ENCODE data around the gene EGLN2. TPM values are rescaled to one million over a fixed set of nuclear protein-coding genes. Genes with fewer than 3 reads are reported as not detected.

EGLN2 gene
- total and polyA plus RNA-seq, 2 donors (not counting 3 experiments of a cell fraction or from before 2014, with no cell fraction given) = 118 to 152 TPM

- CTCF ChIA-PET = interaction anchor here (1.4 kb wide), 1 partner anchor 37 kb away, joined by 3 read pairs; no protein-coding TSS in a partner anchor
- TF ChIP-seq MAX (IDR thresholded peaks at IDR 0.05; ENCODE audit: insufficient read depth, insufficient read length) = no peak
- no peak for TF ChIP-seq FOS (IDR thresholded peaks at IDR 0.05; ENCODE audit: borderline replicate concordance, insufficient read depth, low read length)
- no peak for TF ChIP-seq POLR2AphosphoS5 (IDR thresholded peaks at IDR 0.05; ENCODE audit: insufficient read depth, low read depth, low read length)
- no peak for TF ChIP-seq EZH2 (IDR thresholded peaks at IDR 0.05; ENCODE audit: borderline replicate concordance, low read depth, low read length, severe bottlenecking)
- TF ChIP-seq POLR2A (IDR thresholded peaks at IDR 0.05; ENCODE audit: low read depth, low read length) = no peak
- TF ChIP-seq JUN (IDR thresholded peaks at IDR 0.05; ENCODE audit: borderline replicate concordance, insufficient read depth, insufficient read length, low read depth) = no peak
- TF ChIP-seq GATA2 (IDR thresholded peaks at IDR 0.05; ENCODE audit: insufficient read depth, insufficient read length, low read depth, low read length) = no peak
- TF ChIP-seq, protein P1, sequence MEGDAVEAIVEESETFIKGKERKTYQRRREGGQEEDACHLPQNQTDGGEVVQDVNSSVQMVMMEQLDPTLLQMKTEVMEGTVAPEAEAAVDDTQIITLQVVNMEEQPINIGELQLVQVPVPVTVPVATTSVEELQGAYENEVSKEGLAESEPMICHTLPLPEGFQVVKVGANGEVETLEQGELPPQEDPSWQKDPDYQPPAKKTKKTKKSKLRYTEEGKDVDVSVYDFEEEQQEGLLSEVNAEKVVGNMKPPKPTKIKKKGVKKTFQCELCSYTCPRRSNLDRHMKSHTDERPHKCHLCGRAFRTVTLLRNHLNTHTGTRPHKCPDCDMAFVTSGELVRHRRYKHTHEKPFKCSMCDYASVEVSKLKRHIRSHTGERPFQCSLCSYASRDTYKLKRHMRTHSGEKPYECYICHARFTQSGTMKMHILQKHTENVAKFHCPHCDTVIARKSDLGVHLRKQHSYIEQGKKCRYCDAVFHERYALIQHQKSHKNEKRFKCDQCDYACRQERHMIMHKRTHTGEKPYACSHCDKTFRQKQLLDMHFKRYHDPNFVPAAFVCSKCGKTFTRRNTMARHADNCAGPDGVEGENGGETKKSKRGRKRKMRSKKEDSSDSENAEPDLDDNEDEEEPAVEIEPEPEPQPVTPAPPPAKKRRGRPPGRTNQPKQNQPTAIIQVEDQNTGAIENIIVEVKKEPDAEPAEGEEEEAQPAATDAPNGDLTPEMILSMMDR (IDR thresholded peaks at IDR 0.05; ENCODE audit: extremely low read depth in 1 of 2, insufficient read depth in 1 of 2, low read depth in 1 of 2, low read length in 2 of 2) = no peak
- no peak for TF ChIP-seq MYC (IDR thresholded peaks at IDR 0.05; ENCODE audit: low read depth, low read length)
- no peaks in the 10 kb centered on the region for H3K9me1 ChIP-seq (replicated peaks; ENCODE audit: control insufficient read depth, extremely low read depth, insufficient read depth, low read length)
- no peaks in the 10 kb centered on the region for H3K4me1 ChIP-seq (ENCODE audit: control insufficient read depth, extremely low read depth, insufficient read depth, low read length)
- H2AFZ ChIP-seq (ENCODE audit: low read depth, low read length) = no peak overlapping the region
- H3K27ac ChIP-seq (ENCODE audit: insufficient read depth, low read depth, low read length) = no peak overlapping the region
- H4K20me1 ChIP-seq (replicated peaks; ENCODE audit: control insufficient read depth, extremely low read depth, insufficient read depth, low read length) = no peaks in the 10 kb centered on the region
- dilution Hi-C loops (cut with MboI; ENCODE audit: extremely low pct_ligation_motif_present, low sequenced_read_pairs) = no loop called here
- no peak overlapping the region for H3K4me3 ChIP-seq (replicated peaks in 1 of 3; ENCODE audit: insufficient read depth in 1 of 3, low read depth in 1 of 3, low read length in 3 of 3)
- no peaks in the 10 kb centered on the region for H3K79me2 ChIP-seq (ENCODE audit: control insufficient read depth, insufficient read depth, low read length)
- no TSS peak for BruUV-seq (replicated peaks)
- POLR2A ChIA-PET = no interaction called here
- intact Hi-C loops (cut with micrococcal nuclease) = no loop called here
- no peak overlapping the region for H3K9ac ChIP-seq (replicated peaks; ENCODE audit: extremely low read depth, insufficient read depth, low read length)
- peaks cover 0 to 11% of the 10 kb centered on the region in 2 experiments for H3K36me3 ChIP-seq (ENCODE audit: control insufficient read depth in 2 of 2, extremely low read depth in 1 of 2, insufficient read depth in 2 of 2, low read length in 2 of 2)
- FAIRE-seq = no peak
- H3K27me3 ChIP-seq (ENCODE audit: control insufficient read depth in 2 of 2, insufficient read depth in 2 of 2, low read length in 2 of 2) = no peaks in the 10 kb centered on the region
- no peak overlapping the region for H3K4me2 ChIP-seq (ENCODE audit: insufficient read depth, low read length)
- H3K9me3 ChIP-seq (replicated peaks; ENCODE audit: control insufficient read depth, insufficient read depth, low read length) = no peaks in the 10 kb centered on the region
- no peak for DNase-seq (ENCODE audit: low read depth, low spot score)
Observed at GRCh38 chr19:40791349-40791748, 7.6 kb upstream of the EGLN2 start.

All from endothelial cell of umbilical vein (primary cell).